DND-41 (cell line): Measurements from ENCODE around the gene SEMA3E.

Experiments used
- EZH2 ChIP-seq: IDR thresholded peaks from 3 replicates; pipeline ENCODE4 v1.6.1; 2012; ENCODE audit warnings: borderline replicate concordance, low read depth, mild to moderate bottlenecking, moderate library complexity, low read length, inconsistent platforms; ENCODE audit not compliant: severe bottlenecking
- TF ChIP-seq, protein P1 (sequence below): IDR thresholded peaks from 2 replicates; pipeline ENCODE4 v1.5.1; 2012; ENCODE audit warnings: borderline replicate concordance, low read length, moderate library complexity, mild to moderate bottlenecking; ENCODE audit not compliant: poor library complexity, severe bottlenecking; ENCODE audit errors: extremely low read depth

DNA sequence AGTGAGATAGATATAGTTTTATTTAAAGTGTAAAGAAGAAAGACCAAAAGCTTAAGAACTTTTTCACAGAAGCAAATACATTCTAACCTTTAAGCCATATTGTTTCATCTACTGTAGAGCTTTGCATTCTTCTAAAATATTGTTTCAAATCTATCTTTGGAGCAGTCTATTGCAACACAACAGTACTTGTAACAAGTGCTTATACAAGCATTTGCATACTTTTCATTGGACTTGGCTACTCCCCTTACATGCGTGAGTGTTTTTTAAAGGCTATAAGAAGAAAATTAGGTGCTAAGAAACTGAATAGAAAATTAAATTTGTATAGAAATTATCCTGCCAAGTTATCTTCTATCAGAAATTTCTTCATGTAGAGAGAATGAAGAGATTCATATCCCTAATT, 45.3 kb downstream of the SEMA3E start:
- TF ChIP-seq, protein P1, sequence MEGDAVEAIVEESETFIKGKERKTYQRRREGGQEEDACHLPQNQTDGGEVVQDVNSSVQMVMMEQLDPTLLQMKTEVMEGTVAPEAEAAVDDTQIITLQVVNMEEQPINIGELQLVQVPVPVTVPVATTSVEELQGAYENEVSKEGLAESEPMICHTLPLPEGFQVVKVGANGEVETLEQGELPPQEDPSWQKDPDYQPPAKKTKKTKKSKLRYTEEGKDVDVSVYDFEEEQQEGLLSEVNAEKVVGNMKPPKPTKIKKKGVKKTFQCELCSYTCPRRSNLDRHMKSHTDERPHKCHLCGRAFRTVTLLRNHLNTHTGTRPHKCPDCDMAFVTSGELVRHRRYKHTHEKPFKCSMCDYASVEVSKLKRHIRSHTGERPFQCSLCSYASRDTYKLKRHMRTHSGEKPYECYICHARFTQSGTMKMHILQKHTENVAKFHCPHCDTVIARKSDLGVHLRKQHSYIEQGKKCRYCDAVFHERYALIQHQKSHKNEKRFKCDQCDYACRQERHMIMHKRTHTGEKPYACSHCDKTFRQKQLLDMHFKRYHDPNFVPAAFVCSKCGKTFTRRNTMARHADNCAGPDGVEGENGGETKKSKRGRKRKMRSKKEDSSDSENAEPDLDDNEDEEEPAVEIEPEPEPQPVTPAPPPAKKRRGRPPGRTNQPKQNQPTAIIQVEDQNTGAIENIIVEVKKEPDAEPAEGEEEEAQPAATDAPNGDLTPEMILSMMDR: no peak
- no peak for TF ChIP-seq EZH2
